HFF-Myc (cell line): ENCODE results near the gene KIAA0586.
"Not testable (repeated sequence)": the region's sequence is repeated elsewhere in the genome, so short reads cannot be mapped to it uniquely, and the experiment has no call there.

Experiments
- DNase-seq: peaks from one replicate; pipeline ENCODE4 v3.0.0-alpha.2; 2011; ENCODE audit warnings: low read depth; ENCODE audit errors: extremely low read depth
- H3K4me3 ChIP-seq: replicated peaks from 2 replicates; pipeline ENCODE4 v1.5.1; 2011; ENCODE audit warnings: low read depth, mild to moderate bottlenecking, control low read depth, low read length
- CTCF ChIP-seq: IDR thresholded peaks from 2 replicates; pipeline ENCODE4 v1.5.1; 2012; ENCODE audit warnings: mild to moderate bottlenecking, low read depth, low read length, control low read depth; ENCODE audit errors: missing control alignments

The KIAA0586 gene

GRCh38 chr14:58477653-58478052 lies 50.1 kb downstream of the KIAA0586 start:
- no peak overlapping the region for H3K4me3 ChIP-seq
- no peak for DNase-seq
- TF ChIP-seq CTCF = no peak

- DNase-seq, H3K4me3 ChIP-seq: not testable (repeated sequence)
Observed at GRCh38 chr14:58478329-58478728, 50.8 kb downstream of the KIAA0586 start.

GRCh38 chr14:58479975-58480374 lies 52.5 kb downstream of the KIAA0586 start:
- no peak for TF ChIP-seq CTCF
- no peak overlapping the region for H3K4me3 ChIP-seq
- DNase-seq = no peak

GRCh38 chr14:58484176-58484575 lies 56.7 kb downstream of the KIAA0586 start:
- no peak for TF ChIP-seq CTCF

GRCh38 chr14:58488550-58488949 lies 61.0 kb downstream of the KIAA0586 start:
- no peak overlapping the region for H3K4me3 ChIP-seq
- DNase-seq = peak; percentile 2
- TF ChIP-seq CTCF = no peak

More at GRCh38 chr14:58484176-58484575, 56.7 kb downstream of the KIAA0586 start:
- no peak overlapping the region for H3K4me3 ChIP-seq
- no peak for DNase-seq

GRCh38 chr14:58491593-58491992 lies 64.1 kb downstream of the KIAA0586 start:
- no peak overlapping the region for H3K4me3 ChIP-seq
- no peak for TF ChIP-seq CTCF
- no peak for DNase-seq

- no peak for DNase-seq
- TF ChIP-seq CTCF = no peak
- no peak overlapping the region for H3K4me3 ChIP-seq
Observed at GRCh38 chr14:58492044-58492443, 64.5 kb downstream of the KIAA0586 start.
